Endothelial cell of umbilical vein (primary cell): ENCODE data around the gene SOAT1. TPM values are rescaled to one million over a fixed set of nuclear protein-coding genes. Genes with fewer than 3 reads are reported as not detected.

Source experiments
- BruUV-seq: library from RNA; stranded (reverse); fragments of 400-500 nt; replicated peaks from 2 replicates; lab custom pipeline; 2021; lab: Mats Ljungman, UMichigan
- CTCF ChIA-PET: fragments of 300-600, 350-600 bp; sonication (Branson Sonifier 250); formaldehyde crosslinking; loops from one replicate; lab custom pipeline; 2021; ENCODE audit warnings: antibody characterized with exemption, inconsistent platforms; lab: Charles Lee
- POLR2A ChIA-PET: fragments of 300-600, 350-600 bp; sonication (Branson Sonifier 250); formaldehyde crosslinking; loops from one replicate; lab custom pipeline; 2021; ENCODE audit warnings: antibody characterized with exemption, inconsistent platforms; lab: Charles Lee
- DNase-seq: peaks from one replicate; pipeline ENCODE4 v3.0.0-alpha.2; 2011; ENCODE audit warnings: low read depth, low spot score
- FAIRE-seq: peaks from 2 replicates; lab custom pipeline; 2011; peaks lifted over from hg19 to GRCh38; lab: Jason Lieb, UNC
- H2AFZ ChIP-seq: 2 replicates; pipeline ENCODE4 v1.6.0; 2012; ENCODE audit warnings: low read depth, low read length, control low read depth, inconsistent platforms
- H3K27ac ChIP-seq: 2 replicates; pipeline ENCODE4 v1.5.1; 2011; ENCODE audit warnings: low read depth, mild to moderate bottlenecking, control low read depth, low read length, moderate library complexity; ENCODE audit not compliant: insufficient read depth
- H3K27me3 ChIP-seq, 2 experiments: 2 replicates each; pipeline versions ENCODE4 v1.6.0 to v1.6.1; 2011; ENCODE audit warnings: low read length in 2 of 2, mixed read lengths in 1 of 2; ENCODE audit not compliant: control insufficient read depth in 2 of 2, insufficient read depth in 2 of 2
- H3K36me3 ChIP-seq, 2 experiments: 2 replicates in 1 of 2; 3 replicates in 1 of 2; pipeline ENCODE4 v1.5.1; 2011; ENCODE audit warnings: low read length in 2 of 2, mild to moderate bottlenecking in 1 of 2, moderate library complexity in 1 of 2; ENCODE audit not compliant: control insufficient read depth in 2 of 2, insufficient read depth in 2 of 2; ENCODE audit errors: extremely low read depth in 1 of 2
- H3K4me1 ChIP-seq: 3 replicates; pipeline ENCODE4 v1.5.1; 2011; ENCODE audit warnings: mild to moderate bottlenecking, low read length; ENCODE audit not compliant: control insufficient read depth, insufficient read depth; ENCODE audit errors: extremely low read depth
- H3K4me2 ChIP-seq: 2 replicates; pipeline ENCODE4 v1.6.1; 2011; ENCODE audit warnings: low read length, control low read depth, mixed read lengths; ENCODE audit not compliant: insufficient read depth
- H3K4me3 ChIP-seq, 3 experiments: fragments of 200-600 bp in 1 of 3; sonication (generic), shearing (Covaris generic) in 1 of 3; replicated peaks in 1 of 3; 2 replicates each; pipeline ENCODE4 v1.5.1; 2011 to 2016; ENCODE audit warnings: control low read depth in 3 of 3, low read length in 3 of 3, mild to moderate bottlenecking in 2 of 3, inconsistent platforms in 1 of 3, low read depth in 1 of 3, moderate library complexity in 1 of 3; ENCODE audit not compliant: insufficient read depth in 1 of 3
- H3K79me2 ChIP-seq: 2 replicates; pipeline ENCODE4 v1.6.0; 2012; ENCODE audit warnings: low read length, inconsistent platforms; ENCODE audit not compliant: control insufficient read depth, insufficient read depth
- H3K9ac ChIP-seq: replicated peaks from 2 replicates; pipeline ENCODE3; 2011; ENCODE audit warnings: low read length, control low read depth; ENCODE audit not compliant: insufficient read depth; ENCODE audit errors: extremely low read depth
- H3K9me1 ChIP-seq: replicated peaks from 3 replicates; pipeline ENCODE4 v1.6.0; 2011; ENCODE audit warnings: mild to moderate bottlenecking, low read length; ENCODE audit not compliant: control insufficient read depth, insufficient read depth; ENCODE audit errors: extremely low read depth
- H3K9me3 ChIP-seq: replicated peaks from 2 replicates; pipeline ENCODE4 v1.5.1; 2012; ENCODE audit warnings: low read length, inconsistent platforms; ENCODE audit not compliant: control insufficient read depth, insufficient read depth
- H4K20me1 ChIP-seq: replicated peaks from 2 replicates; pipeline ENCODE3; 2011; ENCODE audit warnings: mild to moderate bottlenecking, low read length; ENCODE audit not compliant: control insufficient read depth, insufficient read depth; ENCODE audit errors: extremely low read depth
- EZH2 ChIP-seq: IDR thresholded peaks from 2 replicates; pipeline ENCODE4 v1.6.1; 2012; ENCODE audit warnings: borderline replicate concordance, low read depth, mild to moderate bottlenecking, moderate library complexity, low read length, inconsistent platforms; ENCODE audit not compliant: severe bottlenecking
- FOS ChIP-seq: IDR thresholded peaks from 2 replicates; pipeline ENCODE4 v1.6.1; 2011; ENCODE audit warnings: mild to moderate bottlenecking, low read length, moderate library complexity, borderline replicate concordance; ENCODE audit not compliant: insufficient read depth
- GATA2 ChIP-seq: IDR thresholded peaks from 2 replicates; pipeline ENCODE4 v1.7.0; 2011; ENCODE audit warnings: low read depth, mild to moderate bottlenecking, moderate library complexity, mixed read lengths, low read length; ENCODE audit not compliant: insufficient read length, insufficient read depth
- JUN ChIP-seq: IDR thresholded peaks from 2 replicates; pipeline ENCODE4 v1.6.1; 2011; ENCODE audit warnings: borderline replicate concordance, low read depth; ENCODE audit not compliant: insufficient read length, insufficient read depth
- MYC ChIP-seq: IDR thresholded peaks from one replicate; pipeline ENCODE4 v1.6.1; 2011; ENCODE audit warnings: mild to moderate bottlenecking, low read depth, low read length
- POLR2A ChIP-seq: IDR thresholded peaks from 2 replicates; pipeline ENCODE4 v1.6.1; 2012; ENCODE audit warnings: low read depth, mild to moderate bottlenecking, control low read depth, low read length
- POLR2AphosphoS5 ChIP-seq: IDR thresholded peaks from 2 replicates; pipeline ENCODE4 v1.6.1; 2012; ENCODE audit warnings: low read depth, mild to moderate bottlenecking, control low read depth, low read length, moderate library complexity; ENCODE audit not compliant: insufficient read depth
- dilution Hi-C: fragments of 300-500 bp; cut with MboI; formaldehyde crosslinking; loops from one replicate; pipeline ENCODE4 v1.15.0; 2019; ENCODE audit warnings: low sequenced_read_pairs; ENCODE audit not compliant: extremely low pct_ligation_motif_present
- intact Hi-C: fragments of 100-400 bp; cut with micrococcal nuclease; formaldehyde crosslinking; loops from one replicate; pipeline ENCODE4 v1.10.0; 2022
- polyA plus RNA-seq, 4 experiments: library from polyadenylated mRNA; depleted of rRNA in 3 of 4; stranded (reverse) in 3 of 4; unstranded in 1 of 4; fragments of >200 nt; gene quantifications; 2 replicates each; pipeline versions ENCODE4 v1.2.1 to v1.2.3, GENCODE V29; 2011 to 2012; ENCODE audit warnings: missing spikeins in 1 of 4
- total RNA-seq: library from RNA; stranded (reverse); gene quantifications from 2 replicates; pipeline ENCODE4 v1.2.3, GENCODE V29; 2021
- TF ChIP-seq, protein P1 (sequence below), 2 donors: IDR thresholded peaks; 1 replicate in 1 of 2; 2 replicates in 1 of 2; pipeline ENCODE4 v1.5.1; 2011; ENCODE audit warnings: low read length in 2 of 2, mild to moderate bottlenecking in 2 of 2, moderate library complexity in 2 of 2, control low read depth in 1 of 2, inconsistent platforms in 1 of 2, low read depth in 1 of 2; ENCODE audit not compliant: insufficient read depth in 1 of 2; ENCODE audit errors: extremely low read depth in 1 of 2
- TF ChIP-seq, protein P2 (sequence below): IDR thresholded peaks from 2 replicates; pipeline ENCODE4 v1.6.1; 2011; ENCODE audit not compliant: insufficient read depth, insufficient read length

Gene SOAT1
- total and polyA plus RNA-seq, 2 donors (not counting 3 experiments of a cell fraction or from before 2014, with no cell fraction given) = 14.0 to 38.2 TPM

DNA sequence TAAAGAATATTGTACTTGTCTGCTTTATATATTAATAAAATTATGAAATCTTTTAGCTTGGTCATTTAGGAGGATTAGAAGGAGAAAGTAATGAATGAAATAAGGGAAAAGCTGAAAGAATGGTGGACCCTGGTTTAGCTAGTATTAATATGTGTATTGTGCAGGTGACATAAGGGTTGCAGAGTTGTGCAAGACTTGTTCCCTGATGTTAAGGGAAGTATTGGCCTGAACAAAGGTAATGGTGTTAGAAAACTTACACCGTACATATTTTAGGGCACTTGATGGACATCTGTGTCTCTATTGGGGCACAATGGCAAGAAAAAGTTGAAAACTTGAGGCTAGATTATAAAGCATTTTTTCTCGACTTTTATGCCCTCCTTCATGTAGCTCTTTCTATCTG lies 32.2 kb downstream of the SOAT1 start:
- H4K20me1 ChIP-seq = no peaks in the 10 kb centered on the region
- no TSS peak for BruUV-seq
- H3K27ac ChIP-seq = no peak overlapping the region
- dilution Hi-C loops (no loop called here), intact Hi-C loops (no loop called here)
- H3K9me3 ChIP-seq = no peaks in the 10 kb centered on the region
- no peak overlapping the region for H3K9ac ChIP-seq
- peaks cover 4% of the 10 kb centered on the region for H3K79me2 ChIP-seq
- DNase-seq = no peak
- no peaks in the 10 kb centered on the region for H3K27me3 ChIP-seq
- no peak for FAIRE-seq
- H3K4me1 ChIP-seq = no peaks in the 10 kb centered on the region
- H3K4me2 ChIP-seq = no peak overlapping the region
- no peak overlapping the region for H2AFZ ChIP-seq
- H3K36me3 ChIP-seq = no peaks in the 10 kb centered on the region
- TF ChIP-seq EZH2 (no peak), POLR2A (no peak), FOS (no peak), JUN (no peak), POLR2AphosphoS5 (no peak), MYC (no peak), GATA2 (no peak)
- TF ChIP-seq, protein P1, sequence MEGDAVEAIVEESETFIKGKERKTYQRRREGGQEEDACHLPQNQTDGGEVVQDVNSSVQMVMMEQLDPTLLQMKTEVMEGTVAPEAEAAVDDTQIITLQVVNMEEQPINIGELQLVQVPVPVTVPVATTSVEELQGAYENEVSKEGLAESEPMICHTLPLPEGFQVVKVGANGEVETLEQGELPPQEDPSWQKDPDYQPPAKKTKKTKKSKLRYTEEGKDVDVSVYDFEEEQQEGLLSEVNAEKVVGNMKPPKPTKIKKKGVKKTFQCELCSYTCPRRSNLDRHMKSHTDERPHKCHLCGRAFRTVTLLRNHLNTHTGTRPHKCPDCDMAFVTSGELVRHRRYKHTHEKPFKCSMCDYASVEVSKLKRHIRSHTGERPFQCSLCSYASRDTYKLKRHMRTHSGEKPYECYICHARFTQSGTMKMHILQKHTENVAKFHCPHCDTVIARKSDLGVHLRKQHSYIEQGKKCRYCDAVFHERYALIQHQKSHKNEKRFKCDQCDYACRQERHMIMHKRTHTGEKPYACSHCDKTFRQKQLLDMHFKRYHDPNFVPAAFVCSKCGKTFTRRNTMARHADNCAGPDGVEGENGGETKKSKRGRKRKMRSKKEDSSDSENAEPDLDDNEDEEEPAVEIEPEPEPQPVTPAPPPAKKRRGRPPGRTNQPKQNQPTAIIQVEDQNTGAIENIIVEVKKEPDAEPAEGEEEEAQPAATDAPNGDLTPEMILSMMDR (IDR thresholded peaks at IDR 0.05; ENCODE audit: extremely low read depth in 1 of 2, insufficient read depth in 1 of 2, low read depth in 1 of 2, low read length in 2 of 2) = no peak
- TF ChIP-seq, protein P2, sequence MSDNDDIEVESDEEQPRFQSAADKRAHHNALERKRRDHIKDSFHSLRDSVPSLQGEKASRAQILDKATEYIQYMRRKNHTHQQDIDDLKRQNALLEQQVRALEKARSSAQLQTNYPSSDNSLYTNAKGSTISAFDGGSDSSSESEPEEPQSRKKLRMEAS = no peak
- CTCF ChIA-PET = interaction anchor here (1.3 kb wide), 1 partner anchor 489 kb away, joined by 3 read pairs; no protein-coding TSS in a partner anchor
- no peak overlapping the region for H3K4me3 ChIP-seq
- no peaks in the 10 kb centered on the region for H3K9me1 ChIP-seq
- POLR2A ChIA-PET = no interaction called here
